ENCODE measurements around the gene CDON.

Gene CDON

GRCh38 chr11:126053415-126054286, 9.0 kb downstream of the CDON start:
- H3K27ac Mint-ChIP-seq (ENCODE audit: low read depth): no peak overlapping the region
- no peak for ATAC-seq (replicated peaks; ENCODE audit: extremely low read depth, poor library complexity, severe bottlenecking)

GRCh38 chr11:126051117-126051516, 11.5 kb downstream of the CDON start:
- Mint-ChIP-seq H3K9me3 (no peaks in the 10 kb centered on the region), H3K4me1 (no peaks in the 10 kb centered on the region), H3K27ac (ENCODE audit: low read depth) (no peak overlapping the region), H3K36me3 (ENCODE audit: insufficient read depth) (peaks cover 2% of the 10 kb centered on the region), H3K27me3 (peaks cover 25% of the 10 kb centered on the region), H3K4me3 (no peak overlapping the region)
- DNase-seq (ENCODE audit: low spot score in 2 of 2): no peak
- ATAC-seq (replicated peaks; ENCODE audit: extremely low read depth, poor library complexity, severe bottlenecking): no peak

More at GRCh38 chr11:126053415-126054286, 9.0 kb downstream of the CDON start:
- Mint-ChIP-seq H3K36me3 (ENCODE audit: insufficient read depth) (no peaks in the 10 kb centered on the region), H3K27me3 (peaks cover 32% of the 10 kb centered on the region), H3K4me1 (no peaks in the 10 kb centered on the region), H3K9me3 (no peaks in the 10 kb centered on the region), H3K4me3 (no peak overlapping the region)
- no peak for DNase-seq (ENCODE audit: low spot score in 2 of 2)

GRCh38 chr11:126049159-126049558, 13.5 kb downstream of the CDON start:
- no peaks in the 10 kb centered on the region for H3K9me3 Mint-ChIP-seq
- ATAC-seq (replicated peaks; ENCODE audit: extremely low read depth, poor library complexity, severe bottlenecking): no peak
- no peak for DNase-seq (ENCODE audit: low spot score in 2 of 2)
- H3K27ac Mint-ChIP-seq (ENCODE audit: low read depth): no peak overlapping the region
- no peaks in the 10 kb centered on the region for H3K4me1 Mint-ChIP-seq
- no peak overlapping the region for H3K4me3 Mint-ChIP-seq
- H3K27me3 Mint-ChIP-seq: peaks cover 14% of the 10 kb centered on the region
- peaks cover 4% of the 10 kb centered on the region for H3K36me3 Mint-ChIP-seq (ENCODE audit: insufficient read depth)

GRCh38 chr11:126048197-126048596, 14.5 kb downstream of the CDON start:
- no peaks in the 10 kb centered on the region for H3K4me1 Mint-ChIP-seq
- ATAC-seq (replicated peaks; ENCODE audit: extremely low read depth, poor library complexity, severe bottlenecking) (no peak), DNase-seq (ENCODE audit: low spot score in 2 of 2) (no peak)
- no peak overlapping the region for H3K27ac Mint-ChIP-seq (ENCODE audit: low read depth)
- no peaks in the 10 kb centered on the region for H3K9me3 Mint-ChIP-seq
- H3K4me3 Mint-ChIP-seq: no peak overlapping the region
- peaks cover 4% of the 10 kb centered on the region for H3K36me3 Mint-ChIP-seq (ENCODE audit: insufficient read depth)
- peaks cover 14% of the 10 kb centered on the region for H3K27me3 Mint-ChIP-seq

- no peak overlapping the region for H3K4me3 Mint-ChIP-seq
- ATAC-seq (replicated peaks; ENCODE audit: extremely low read depth, poor library complexity, severe bottlenecking) (no peak), DNase-seq (ENCODE audit: low spot score in 2 of 2) (no peak)
- no peaks in the 10 kb centered on the region for H3K4me1 Mint-ChIP-seq
- no peaks in the 10 kb centered on the region for H3K9me3 Mint-ChIP-seq
- peaks cover 14% of the 10 kb centered on the region for H3K27me3 Mint-ChIP-seq
- peaks cover 4% of the 10 kb centered on the region for H3K36me3 Mint-ChIP-seq (ENCODE audit: insufficient read depth)
- no peak overlapping the region for H3K27ac Mint-ChIP-seq (ENCODE audit: low read depth)
Observed at GRCh38 chr11:126046570-126047195, 16.0 kb downstream of the CDON start.

GRCh38 chr11:126039485-126040271, 23.0 kb downstream of the CDON start:
- Mint-ChIP-seq H3K36me3 (ENCODE audit: insufficient read depth) (peaks cover 1% of the 10 kb centered on the region), H3K4me1 (no peaks in the 10 kb centered on the region), H3K27ac (ENCODE audit: low read depth) (no peak overlapping the region), H3K4me3 (no peak overlapping the region), H3K27me3 (peaks cover 17% of the 10 kb centered on the region), H3K9me3 (no peaks in the 10 kb centered on the region)
- ATAC-seq (replicated peaks; ENCODE audit: extremely low read depth, poor library complexity, severe bottlenecking) (no peak), DNase-seq (ENCODE audit: low spot score in 2 of 2) (no peak)

- no peak for ATAC-seq (replicated peaks; ENCODE audit: extremely low read depth, poor library complexity, severe bottlenecking)
Observed at GRCh38 chr11:126035718-126036117, 26.9 kb downstream of the CDON start.

GRCh38 chr11:126034933-126035425, 27.7 kb downstream of the CDON start:
- no peaks in the 10 kb centered on the region for H3K4me1 Mint-ChIP-seq

More at GRCh38 chr11:126035718-126036117, 26.9 kb downstream of the CDON start:
- peaks cover 52% of the 10 kb centered on the region for H3K27me3 Mint-ChIP-seq
- no peak overlapping the region for H3K4me3 Mint-ChIP-seq
- no peaks in the 10 kb centered on the region for H3K9me3 Mint-ChIP-seq
- DNase-seq (ENCODE audit: low spot score in 2 of 2): no peak
- no peaks in the 10 kb centered on the region for H3K4me1 Mint-ChIP-seq
- H3K27ac Mint-ChIP-seq (ENCODE audit: low read depth): no peak overlapping the region
- no peaks in the 10 kb centered on the region for H3K36me3 Mint-ChIP-seq (ENCODE audit: insufficient read depth)

GRCh38 chr11:126034039-126034932, 28.4 kb downstream of the CDON start:
- no peak overlapping the region for H3K4me3 Mint-ChIP-seq
- no peaks in the 10 kb centered on the region for H3K4me1 Mint-ChIP-seq
- no peaks in the 10 kb centered on the region for H3K9me3 Mint-ChIP-seq
- no peaks in the 10 kb centered on the region for H3K36me3 Mint-ChIP-seq (ENCODE audit: insufficient read depth)
- DNase-seq (ENCODE audit: low spot score in 2 of 2) (no peak), ATAC-seq (replicated peaks; ENCODE audit: extremely low read depth, poor library complexity, severe bottlenecking) (no peak)
- peaks cover 59% of the 10 kb centered on the region for H3K27me3 Mint-ChIP-seq
- no peak overlapping the region for H3K27ac Mint-ChIP-seq (ENCODE audit: low read depth)

More at GRCh38 chr11:126034933-126035425, 27.7 kb downstream of the CDON start:
- H3K27me3 Mint-ChIP-seq: peaks cover 54% of the 10 kb centered on the region
- H3K9me3 Mint-ChIP-seq: no peaks in the 10 kb centered on the region
- H3K27ac Mint-ChIP-seq (ENCODE audit: low read depth): no peak overlapping the region
- ATAC-seq (replicated peaks; ENCODE audit: extremely low read depth, poor library complexity, severe bottlenecking): no peak
- DNase-seq (ENCODE audit: low spot score in 2 of 2): no peak
- H3K4me3 Mint-ChIP-seq: no peak overlapping the region
- H3K36me3 Mint-ChIP-seq (ENCODE audit: insufficient read depth): no peaks in the 10 kb centered on the region

GRCh38 chr11:126032375-126032774, 30.3 kb downstream of the CDON start:
- no peaks in the 10 kb centered on the region for H3K4me1 Mint-ChIP-seq
- no peak overlapping the region for H3K27ac Mint-ChIP-seq (ENCODE audit: low read depth)
- H3K9me3 Mint-ChIP-seq: no peaks in the 10 kb centered on the region
- ATAC-seq (replicated peaks; ENCODE audit: extremely low read depth, poor library complexity, severe bottlenecking): no peak
- no peaks in the 10 kb centered on the region for H3K36me3 Mint-ChIP-seq (ENCODE audit: insufficient read depth)
- DNase-seq (ENCODE audit: low spot score in 2 of 2): no peak
- H3K27me3 Mint-ChIP-seq: peaks cover 42% of the 10 kb centered on the region
- no peak overlapping the region for H3K4me3 Mint-ChIP-seq

GRCh38 chr11:126029805-126030204, 32.9 kb downstream of the CDON start:
- no peaks in the 10 kb centered on the region for H3K9me3 Mint-ChIP-seq
- H3K27me3 Mint-ChIP-seq: peaks cover 42% of the 10 kb centered on the region

GRCh38 chr11:126029237-126029636, 33.4 kb downstream of the CDON start:
- no peak overlapping the region for H3K4me3 Mint-ChIP-seq

More at GRCh38 chr11:126029805-126030204, 32.9 kb downstream of the CDON start:
- no peaks in the 10 kb centered on the region for H3K36me3 Mint-ChIP-seq (ENCODE audit: insufficient read depth)
- no peak for ATAC-seq (replicated peaks; ENCODE audit: extremely low read depth, poor library complexity, severe bottlenecking)
- H3K4me3 Mint-ChIP-seq: no peak overlapping the region
- no peak overlapping the region for H3K27ac Mint-ChIP-seq (ENCODE audit: low read depth)
- no peaks in the 10 kb centered on the region for H3K4me1 Mint-ChIP-seq
- no peak for DNase-seq (ENCODE audit: low spot score in 2 of 2)

More at GRCh38 chr11:126029237-126029636, 33.4 kb downstream of the CDON start:
- Mint-ChIP-seq H3K9me3 (no peaks in the 10 kb centered on the region), H3K4me1 (no peaks in the 10 kb centered on the region), H3K27ac (ENCODE audit: low read depth) (no peak overlapping the region), H3K36me3 (ENCODE audit: insufficient read depth) (no peaks in the 10 kb centered on the region), H3K27me3 (peaks cover 42% of the 10 kb centered on the region)
- ATAC-seq (replicated peaks; ENCODE audit: extremely low read depth, poor library complexity, severe bottlenecking) (no peak), DNase-seq (ENCODE audit: low spot score in 2 of 2) (no peak)
